ENCODE data around the gene SCAMP4.

The SCAMP4 gene

GRCh38 chr19:1956122-1956494 lies 50.9 kb downstream of the SCAMP4 start:
- DNase-seq (ENCODE audit: low read depth in 2 of 3, low spot score in 1 of 3), result no peak

GRCh38 chr19:1956868-1957492 lies 51.8 kb downstream of the SCAMP4 start:
- DNase-seq (ENCODE audit: low read depth in 2 of 3, low spot score in 1 of 3), result no peak

- DNase-seq (ENCODE audit: low read depth in 2 of 3, low spot score in 1 of 3), result no peak
Measured at GRCh38 chr19:1957562-1958248, 52.5 kb downstream of the SCAMP4 start.

- no peak for DNase-seq (ENCODE audit: low read depth in 2 of 3, low spot score in 1 of 3)
Measured at GRCh38 chr19:1959928-1960589, 54.9 kb downstream of the SCAMP4 start.

- DNase-seq (ENCODE audit: low read depth in 2 of 3, low spot score in 1 of 3), result no peak
Measured at GRCh38 chr19:1961000-1961883, 56.0 kb downstream of the SCAMP4 start.

GRCh38 chr19:1962674-1963073 lies 57.5 kb downstream of the SCAMP4 start:
- no peak for DNase-seq (ENCODE audit: low read depth in 2 of 3, low spot score in 1 of 3)

GRCh38 chr19:1967087-1967608 lies 61.9 kb downstream of the SCAMP4 start:
- DNase-seq (ENCODE audit: low read depth in 2 of 3, low spot score in 1 of 3), result no peak

GRCh38 chr19:1968279-1969175 lies 63.3 kb downstream of the SCAMP4 start:
- DNase-seq (ENCODE audit: low read depth in 2 of 3, low spot score in 1 of 3), result no peak

- DNase-seq (ENCODE audit: low read depth in 2 of 3, low spot score in 1 of 3), result no peak
Measured at GRCh38 chr19:1969176-1970002, 64.2 kb downstream of the SCAMP4 start.

- no peak for DNase-seq (ENCODE audit: low read depth in 2 of 3, low spot score in 1 of 3)
Measured at GRCh38 chr19:1970003-1970805, 65.0 kb downstream of the SCAMP4 start.

GRCh38 chr19:1970806-1971502 lies 65.8 kb downstream of the SCAMP4 start:
- no peak for DNase-seq (ENCODE audit: low read depth in 2 of 3, low spot score in 1 of 3)

GRCh38 chr19:1974381-1975161 lies 69.4 kb downstream of the SCAMP4 start:
- no peak for DNase-seq (ENCODE audit: low read depth in 2 of 3, low spot score in 1 of 3)

- DNase-seq (ENCODE audit: low read depth in 2 of 3, low spot score in 1 of 3), result no peak
Measured at GRCh38 chr19:1975162-1975480, 69.9 kb downstream of the SCAMP4 start.
